CD4-positive, alpha-beta T cell treated with Interleukin-10 for 1 hour (primary cell): ENCODE measurements around the gene MZF1.
"Not testable (repeated sequence)": the region's sequence is repeated elsewhere in the genome, so short reads cannot be mapped to it uniquely, and the experiment has no call there.

Experiments
- DNase-seq: peaks from one replicate; pipeline ENCODE4 v3.0.0-alpha.2; 2020

The MZF1 gene

DNA sequence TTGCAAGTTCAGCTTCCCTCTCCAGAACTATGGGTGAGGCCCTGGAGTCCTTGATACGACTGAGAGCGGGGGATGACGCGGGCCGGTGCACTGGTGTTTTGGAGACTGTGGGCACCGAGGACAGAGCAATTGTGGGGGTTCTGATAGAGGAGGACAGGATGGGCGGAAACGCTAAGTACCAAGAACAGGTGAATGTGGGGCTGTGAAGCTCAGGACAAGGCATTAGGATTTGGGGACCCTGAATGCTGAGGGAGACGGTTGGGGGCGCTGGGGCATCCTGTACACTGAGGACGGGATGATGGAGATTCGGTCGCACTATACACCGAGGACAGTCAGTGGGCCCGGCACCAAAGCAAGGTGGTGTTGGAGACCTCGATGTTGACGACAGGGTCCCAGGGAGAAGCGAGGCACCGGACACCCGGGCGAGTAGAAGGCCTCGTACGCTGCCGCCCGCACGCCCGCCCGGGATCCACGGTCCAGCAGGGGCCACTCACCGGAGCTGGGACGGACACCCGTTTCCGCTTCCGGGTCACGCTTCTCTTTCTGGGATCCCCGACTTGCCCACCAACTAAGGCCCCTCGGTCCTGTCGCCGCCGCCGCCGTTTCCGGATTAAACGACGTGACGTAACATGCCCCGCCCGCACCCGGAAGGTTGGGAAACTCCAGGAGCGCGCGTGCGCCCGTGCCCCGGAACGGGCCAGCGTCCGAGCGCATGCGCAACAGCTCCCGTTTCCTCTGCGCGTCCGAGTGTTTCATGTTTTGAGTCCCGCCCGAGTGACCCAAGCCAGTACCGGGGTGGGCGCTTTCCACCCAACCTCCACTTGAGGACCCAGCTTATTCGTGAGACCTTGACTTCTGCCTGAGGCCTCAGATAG is 18.4 kb downstream of the MZF1 start, which contains the start of gene CHMP2A:
TSS of gene CHMP2A (minus strand) at position 612 of the 875 bp plus-strand sequence. CDS start 893 bp downstream, outside the sequence.
- peak; percentile 99 for DNase-seq

DNA sequence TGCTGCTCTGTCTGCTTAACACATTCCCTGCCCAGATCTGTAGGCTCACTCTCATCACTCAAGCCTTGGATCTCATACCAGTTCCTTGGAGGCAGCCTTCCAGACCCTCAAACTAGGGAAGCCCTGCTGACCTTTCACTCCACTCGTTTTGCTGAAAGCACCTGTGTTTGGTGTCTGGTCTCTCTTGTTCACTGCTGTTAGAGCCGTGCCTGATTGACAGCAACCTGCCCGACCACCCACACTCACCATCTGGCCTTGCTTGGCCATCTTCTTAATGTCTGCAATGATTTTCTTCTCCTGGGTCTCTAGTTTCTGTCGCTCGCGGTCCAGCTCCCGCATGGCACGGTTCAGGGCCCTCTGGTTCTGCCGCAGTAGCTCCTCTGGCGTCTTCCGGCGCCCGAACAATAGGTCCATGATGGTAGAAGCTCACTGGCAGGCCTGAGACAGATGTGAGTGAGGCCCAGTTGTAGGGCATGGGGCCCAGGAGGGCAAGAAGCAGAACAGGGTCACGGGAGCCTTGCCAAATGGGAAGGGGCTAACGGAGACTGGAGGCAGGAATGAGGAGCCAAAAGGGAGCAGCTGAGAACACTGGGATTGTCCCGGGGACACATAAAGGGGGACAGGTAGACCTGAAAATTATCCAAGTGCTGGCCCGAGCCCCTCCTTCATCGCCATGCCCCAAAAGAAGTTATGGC is 19.2 kb downstream of the MZF1 start:
- no peak for DNase-seq

DNA sequence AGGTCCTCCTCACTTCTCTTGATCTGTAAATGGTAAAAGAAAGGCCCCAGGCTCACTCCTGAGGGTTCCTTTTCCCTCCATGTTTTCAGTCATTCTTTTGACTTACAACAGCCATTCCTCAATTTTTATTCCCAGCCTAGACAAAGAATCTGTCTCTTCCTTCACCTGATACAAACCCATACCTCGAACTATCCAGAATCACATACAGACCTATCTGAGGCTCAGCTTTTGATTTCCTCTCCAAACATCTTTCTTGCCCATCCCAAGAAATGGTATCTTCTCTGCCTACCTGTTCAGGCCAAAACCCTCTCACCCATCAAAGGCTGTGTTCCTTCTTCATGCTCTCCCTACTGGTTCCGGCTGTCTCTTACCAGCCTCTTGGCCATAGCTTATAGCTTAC is 20.5 kb downstream of the MZF1 start:
- no peak for DNase-seq

DNA sequence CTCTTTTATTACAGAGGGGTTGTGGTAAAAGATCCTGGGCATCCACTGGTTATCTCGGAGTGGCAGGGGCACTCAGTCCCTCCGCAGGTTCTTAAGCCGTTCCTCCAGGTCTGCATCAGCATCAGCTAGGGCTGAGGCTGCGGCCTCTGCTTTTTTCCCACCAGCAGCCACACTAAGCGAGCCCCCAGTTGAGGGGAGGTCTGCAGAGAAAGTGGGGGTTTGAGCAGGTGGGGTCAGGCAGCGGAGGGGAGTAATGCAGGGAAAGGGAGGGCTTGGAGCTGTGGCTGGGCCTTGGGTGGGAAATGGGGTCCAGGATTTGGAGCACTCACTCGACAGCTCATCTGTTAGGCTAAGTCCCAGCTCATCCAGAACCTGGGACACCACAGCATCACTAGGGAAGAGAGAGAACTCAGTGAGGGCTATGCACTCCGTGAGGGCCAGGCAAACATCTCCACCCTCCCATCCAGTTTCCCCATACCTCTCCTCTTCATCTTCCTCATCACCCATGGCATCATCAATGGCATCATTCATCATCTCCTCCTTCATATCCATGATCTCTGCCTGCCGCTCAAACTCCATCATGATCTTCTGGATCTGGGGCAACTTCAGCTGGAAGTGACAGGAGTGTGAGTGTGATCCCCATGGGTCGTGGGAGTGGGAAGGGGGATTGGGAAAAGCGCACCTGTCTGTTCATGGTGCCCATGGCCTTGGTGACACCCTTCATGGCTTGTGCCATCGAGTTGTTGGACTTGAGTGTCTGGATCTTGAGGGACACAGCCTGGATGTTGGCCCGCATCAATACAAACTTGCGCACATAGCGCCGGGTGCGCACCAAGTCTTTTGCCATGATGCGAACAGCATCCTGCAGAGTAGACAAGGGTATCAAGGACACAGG is 21.3 kb downstream of the MZF1 start:
- no peak for DNase-seq

DNA sequence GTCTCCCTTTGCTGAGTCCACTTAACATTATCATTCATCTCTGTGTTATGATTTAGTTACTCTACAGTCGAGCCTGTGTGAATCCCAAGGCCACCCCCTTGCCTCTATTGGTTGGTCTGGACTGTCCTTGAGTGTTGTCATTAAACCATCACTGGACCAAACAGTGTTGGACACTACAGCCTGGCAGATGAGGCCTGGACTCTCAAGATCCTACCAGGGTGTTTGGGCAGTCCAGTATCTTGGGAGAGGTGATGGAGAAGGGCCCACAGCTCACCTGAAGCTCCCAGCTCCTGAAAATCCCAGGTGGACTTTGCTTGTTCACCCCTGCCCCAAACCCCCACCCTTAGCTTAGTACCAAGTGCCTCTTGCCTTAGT is 22.0 kb downstream of the MZF1 start:
- no peak for DNase-seq

DNA sequence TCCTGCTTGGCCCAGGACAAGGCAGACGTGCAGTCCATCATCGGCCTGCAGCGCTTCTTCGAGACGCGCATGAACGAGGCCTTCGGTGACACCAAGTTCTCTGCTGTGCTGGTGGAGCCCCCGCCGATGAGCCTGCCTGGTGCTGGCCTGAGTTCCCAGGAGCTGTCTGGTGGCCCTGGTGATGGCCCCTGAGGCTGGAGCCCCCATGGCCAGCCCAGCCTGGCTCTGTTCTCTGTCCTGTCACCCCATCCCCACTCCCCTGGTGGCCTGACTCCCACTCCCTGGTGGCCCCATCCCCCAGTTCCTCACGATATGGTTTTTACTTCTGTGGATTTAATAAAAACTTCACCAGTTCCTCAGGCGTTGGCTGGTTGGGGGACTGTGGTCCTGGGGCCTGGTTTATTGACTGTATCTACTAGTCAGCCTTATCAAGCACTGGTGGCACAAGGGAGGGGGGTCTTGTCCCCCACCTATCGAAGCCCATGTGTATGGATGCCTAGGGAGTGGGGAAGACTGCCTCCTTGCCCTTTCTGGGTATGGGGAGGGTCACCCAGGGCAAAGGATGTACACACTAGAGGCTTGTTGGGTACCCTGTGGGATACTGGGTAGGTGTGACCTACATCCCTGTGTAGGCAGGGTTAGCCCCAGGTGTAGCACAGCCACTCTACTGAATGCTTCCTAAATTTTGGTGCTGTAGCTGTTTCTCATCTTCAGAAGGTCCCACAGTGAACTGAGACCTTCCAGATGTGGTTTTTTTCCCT is 22.6 kb downstream of the MZF1 start:
- no peak for DNase-seq

DNA sequence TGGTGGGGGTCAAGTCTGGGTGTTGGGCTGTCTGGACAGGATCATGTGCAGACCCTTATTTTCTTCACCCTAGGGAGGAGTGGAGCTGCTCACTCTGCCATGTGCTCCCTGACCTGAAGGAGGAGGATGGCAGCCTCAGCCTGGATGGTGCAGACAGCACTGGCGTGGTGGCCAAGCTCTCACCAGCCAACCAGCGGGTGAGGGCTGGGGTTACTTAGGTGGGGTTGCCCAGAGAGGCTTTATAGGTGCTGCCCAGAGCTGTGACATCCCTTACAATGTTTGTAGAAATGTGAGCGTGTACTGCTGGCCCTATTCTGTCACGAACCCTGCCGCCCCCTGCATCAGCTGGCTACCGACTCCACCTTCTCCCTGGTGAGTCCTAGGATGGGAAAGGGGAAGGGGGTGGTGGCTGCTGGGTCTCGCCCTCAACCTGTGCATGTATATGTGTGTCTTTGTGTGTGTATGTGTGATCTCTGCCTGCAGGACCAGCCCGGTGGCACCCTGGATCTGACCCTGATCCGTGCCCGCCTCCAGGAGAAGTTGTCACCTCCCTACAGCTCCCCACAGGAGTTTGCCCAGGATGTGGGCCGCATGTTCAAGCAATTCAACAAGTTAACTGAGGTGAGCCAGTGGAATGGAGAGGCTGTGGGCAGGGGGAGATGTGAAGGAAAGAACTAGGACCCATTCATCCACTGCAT is 23.3 kb downstream of the MZF1 start:
- no peak for DNase-seq

DNA sequence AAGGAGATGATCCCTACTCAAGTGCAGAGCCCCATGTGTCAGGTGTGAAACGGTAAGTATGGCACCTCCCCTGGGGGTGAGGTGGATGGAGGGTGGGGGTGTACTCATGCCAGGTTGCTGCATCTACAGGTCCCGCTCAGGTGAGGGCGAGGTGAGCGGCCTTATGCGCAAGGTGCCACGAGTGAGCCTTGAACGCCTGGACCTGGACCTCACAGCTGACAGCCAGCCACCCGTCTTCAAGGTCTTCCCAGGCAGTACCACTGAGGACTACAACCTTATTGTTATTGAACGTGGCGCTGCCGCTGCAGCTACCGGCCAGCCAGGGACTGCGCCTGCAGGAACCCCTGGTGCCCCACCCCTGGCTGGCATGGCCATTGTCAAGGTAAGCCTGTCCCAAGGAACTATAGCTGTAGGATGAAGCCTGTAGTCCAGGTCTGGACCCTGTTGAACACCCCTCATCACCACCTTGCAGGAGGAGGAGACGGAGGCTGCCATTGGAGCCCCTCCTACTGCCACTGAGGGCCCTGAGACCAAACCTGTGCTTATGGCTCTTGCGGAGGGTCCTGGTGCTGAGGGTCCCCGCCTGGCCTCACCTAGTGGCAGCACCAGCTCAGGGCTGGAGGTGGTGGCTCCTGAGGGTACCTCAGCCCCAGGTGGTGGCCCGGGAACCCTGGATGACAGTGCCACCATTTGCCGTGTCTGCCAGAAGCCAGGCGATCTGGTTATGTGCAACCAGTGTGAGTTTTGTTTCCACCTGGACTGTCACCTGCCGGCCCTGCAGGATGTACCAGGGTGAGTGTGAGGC is 24.1 kb downstream of the MZF1 start:
- DNase-seq: no peak

DNA sequence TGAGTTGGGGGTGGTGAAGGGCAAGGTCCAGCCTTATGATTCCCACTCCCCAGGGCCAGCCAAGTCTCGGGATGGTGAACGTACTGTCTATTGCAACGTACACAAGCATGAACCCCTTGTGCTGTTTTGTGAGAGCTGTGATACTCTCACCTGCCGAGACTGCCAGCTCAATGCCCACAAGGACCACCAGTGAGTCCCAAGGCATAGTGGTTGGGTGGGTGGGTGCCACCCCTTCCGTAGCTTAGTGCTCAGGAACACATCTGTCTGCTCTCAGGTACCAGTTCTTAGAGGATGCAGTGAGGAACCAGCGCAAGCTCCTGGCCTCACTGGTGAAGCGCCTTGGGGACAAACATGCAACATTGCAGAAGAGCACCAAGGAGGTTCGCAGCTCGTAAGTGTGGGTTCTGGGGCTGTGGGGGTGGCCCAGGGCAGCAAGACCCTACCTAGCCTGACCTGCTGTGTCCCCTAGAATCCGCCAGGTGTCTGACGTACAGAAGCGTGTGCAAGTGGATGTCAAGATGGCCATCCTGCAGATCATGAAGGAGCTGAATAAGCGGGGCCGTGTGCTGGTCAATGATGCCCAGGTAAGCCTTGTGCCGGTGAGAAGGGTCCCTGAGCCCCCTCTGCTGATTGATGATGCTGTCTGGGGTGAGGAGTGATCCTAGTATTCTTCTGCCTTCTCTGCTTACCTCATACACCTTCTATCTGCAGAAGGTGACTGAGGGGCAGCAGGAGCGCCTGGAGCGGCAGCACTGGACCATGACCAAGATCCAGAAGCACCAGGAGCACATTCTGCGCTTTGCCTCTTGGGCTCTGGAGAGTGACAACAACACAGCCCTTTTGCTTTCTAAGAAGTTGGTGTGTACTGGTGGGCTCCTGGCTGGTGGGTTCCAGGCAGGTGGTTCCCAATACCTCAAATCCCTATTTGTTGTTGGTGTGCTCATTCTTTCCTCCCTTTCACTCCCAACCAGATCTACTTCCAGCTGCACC is 25.5 kb downstream of the MZF1 start:
- no peak for DNase-seq

DNA sequence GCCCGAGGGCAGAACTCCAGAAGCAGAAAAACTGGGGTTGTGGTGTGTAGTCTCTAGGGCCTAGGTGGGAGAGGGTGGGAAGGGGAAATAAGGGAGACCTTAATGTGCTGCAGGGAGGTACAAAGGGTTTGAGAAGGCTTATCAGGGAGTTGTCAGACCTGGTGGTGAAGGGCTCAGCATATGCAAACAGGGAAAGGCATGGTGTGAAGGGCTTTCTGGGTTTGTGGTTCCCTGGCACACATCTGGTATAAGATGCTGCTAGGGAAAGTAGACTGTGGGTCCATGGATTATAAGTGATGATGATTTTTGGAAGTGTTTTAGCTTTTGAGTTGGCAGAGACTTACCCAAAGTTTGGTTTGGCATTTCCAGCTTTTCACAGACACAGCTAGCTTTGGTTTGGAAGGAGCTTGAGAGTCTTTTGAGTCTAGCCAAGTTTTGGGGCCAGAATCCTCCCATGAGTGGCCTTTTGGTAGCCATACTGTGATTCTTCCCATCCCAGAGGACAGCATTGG is 27.1 kb downstream of the MZF1 start:
- DNase-seq: no peak

DNA sequence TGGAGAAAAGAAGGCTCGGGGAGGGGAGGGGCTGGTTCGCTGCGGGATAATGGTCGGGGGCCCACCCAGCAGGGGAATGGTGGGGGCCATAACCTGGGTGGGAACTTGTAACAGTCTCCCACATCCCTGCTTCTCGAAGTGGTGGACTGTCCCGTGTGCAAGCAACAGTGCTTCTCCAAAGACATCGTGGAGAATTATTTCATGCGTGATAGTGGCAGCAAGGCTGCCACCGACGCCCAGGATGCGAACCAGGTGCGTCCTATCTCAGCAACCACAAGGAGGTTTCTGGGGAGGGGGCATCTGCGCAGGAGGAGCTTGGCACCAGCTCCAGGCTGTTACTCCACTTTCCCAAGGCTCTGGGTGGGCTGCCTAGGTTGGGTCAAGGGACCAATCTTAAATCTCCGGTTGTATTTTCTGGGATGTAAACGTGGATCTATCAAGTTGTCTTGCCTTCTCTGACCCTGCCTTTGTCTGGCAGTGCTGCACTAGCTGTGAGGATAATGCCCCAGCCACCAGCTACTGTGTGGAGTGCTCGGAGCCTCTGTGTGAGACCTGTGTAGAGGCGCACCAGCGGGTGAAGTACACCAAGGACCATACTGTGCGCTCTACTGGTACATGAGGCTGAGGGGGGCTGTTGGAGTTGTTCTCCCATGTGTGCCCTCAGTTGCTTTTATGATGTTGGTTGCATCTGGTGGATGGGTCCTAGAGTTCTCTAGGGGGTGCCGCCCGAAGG is 27.7 kb downstream of the MZF1 start:
- no peak for DNase-seq

DNA sequence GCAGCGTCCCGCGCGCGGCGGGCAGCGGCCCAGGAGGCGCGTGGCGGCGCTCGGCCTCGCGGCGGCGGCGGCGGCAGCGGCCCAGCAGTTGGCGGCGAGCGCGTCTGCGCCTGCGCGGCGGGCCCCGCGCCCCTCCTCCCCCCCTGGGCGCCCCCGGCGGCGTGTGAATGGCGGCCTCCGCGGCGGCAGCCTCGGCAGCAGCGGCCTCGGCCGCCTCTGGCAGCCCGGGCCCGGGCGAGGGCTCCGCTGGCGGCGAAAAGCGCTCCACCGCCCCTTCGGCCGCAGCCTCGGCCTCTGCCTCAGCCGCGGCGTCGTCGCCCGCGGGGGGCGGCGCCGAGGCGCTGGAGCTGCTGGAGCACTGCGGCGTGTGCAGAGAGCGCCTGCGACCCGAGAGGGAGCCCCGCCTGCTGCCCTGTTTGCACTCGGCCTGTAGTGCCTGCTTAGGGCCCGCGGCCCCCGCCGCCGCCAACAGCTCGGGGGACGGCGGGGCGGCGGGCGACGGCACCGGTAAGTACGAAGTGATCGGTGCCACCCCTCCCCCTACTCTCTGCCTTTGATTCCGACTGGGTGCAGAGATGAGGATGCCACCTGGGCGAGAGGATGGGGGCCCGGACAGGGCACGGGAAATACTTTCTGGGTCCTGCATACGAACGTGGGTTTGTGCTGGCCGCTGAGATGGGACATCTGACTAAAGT is 28.4 kb downstream of the MZF1 start:
- DNase-seq: peak; percentile 83

DNA sequence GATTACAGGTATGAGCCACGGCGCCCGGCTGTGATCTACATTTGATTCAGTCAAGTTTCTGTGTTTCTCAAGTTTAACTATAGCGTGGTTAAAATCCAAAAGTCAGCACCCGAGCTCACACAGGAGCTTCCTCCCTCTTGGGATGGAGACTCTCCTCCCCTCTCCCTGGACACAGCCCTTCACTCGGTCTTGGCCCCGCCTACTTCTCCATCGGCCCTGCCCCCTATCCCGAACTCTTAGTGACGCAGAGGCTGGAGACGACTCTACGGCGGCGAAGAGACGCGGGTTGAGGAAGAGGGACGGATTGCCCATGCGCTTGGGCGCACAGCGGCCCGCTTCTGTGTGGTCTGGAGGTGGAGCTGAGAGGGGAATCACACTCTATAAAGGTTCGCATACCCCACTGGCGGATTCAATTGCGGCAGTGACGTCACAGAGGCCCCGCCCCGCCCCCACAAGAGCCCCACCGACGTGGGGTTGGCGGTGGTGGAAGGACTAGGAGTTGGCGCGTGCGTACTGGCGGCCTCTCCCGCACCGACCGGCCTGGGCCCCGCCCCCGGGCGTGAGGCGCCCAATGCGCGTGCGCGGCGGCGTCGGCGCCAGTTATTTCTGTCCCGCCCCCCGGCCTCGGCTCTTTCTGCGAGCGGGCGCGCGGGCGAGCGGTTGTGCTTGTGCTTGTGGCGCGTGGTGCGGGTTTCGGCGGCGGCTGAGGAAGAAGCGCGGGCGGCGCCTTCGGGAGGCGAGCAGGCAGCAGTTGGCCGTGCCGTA is 29.1 kb downstream of the MZF1 start, which contains the start of gene TRIM28:
TSS of gene TRIM28 (plus strand) at position 239 of the 765 bp plus-strand sequence. CDS start 694 bp downstream, outside the sequence.
- peak; percentile 100 for DNase-seq

DNA sequence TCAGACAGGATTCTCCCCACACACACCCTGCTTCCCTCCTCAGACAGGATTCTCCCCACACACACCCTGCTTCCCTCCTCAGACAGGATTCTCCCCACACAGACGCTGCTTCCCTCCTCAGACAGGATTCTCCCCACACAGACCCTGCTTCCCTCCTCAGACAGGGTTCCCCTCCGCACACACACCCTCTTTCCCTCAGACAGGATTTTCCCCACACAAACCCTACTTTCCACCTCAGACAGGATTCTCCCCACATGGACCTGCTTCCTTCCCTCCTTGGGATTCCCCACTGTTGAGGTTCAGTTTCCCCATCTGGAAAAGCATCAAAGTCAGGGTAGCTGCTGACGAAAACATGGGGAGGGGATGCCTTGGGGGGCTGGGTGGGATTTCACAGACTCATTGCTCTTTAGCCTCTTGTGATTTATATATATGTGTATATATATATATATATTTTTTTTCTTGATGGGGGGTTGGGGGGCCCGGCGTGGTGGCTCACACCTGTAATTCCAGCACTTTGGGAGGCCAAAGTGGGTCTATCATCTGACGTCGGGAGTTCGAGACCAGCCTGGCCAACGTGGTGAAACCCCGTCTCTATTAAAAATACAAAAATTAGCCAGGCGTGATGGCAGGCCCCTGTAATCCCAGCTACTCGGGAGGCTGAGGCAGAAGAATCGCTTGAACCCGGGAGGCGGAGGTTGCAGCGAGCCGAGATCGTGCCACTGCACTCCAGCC is 30.3 kb downstream of the MZF1 start:
- DNase-seq: not testable (repeated sequence)

DNA sequence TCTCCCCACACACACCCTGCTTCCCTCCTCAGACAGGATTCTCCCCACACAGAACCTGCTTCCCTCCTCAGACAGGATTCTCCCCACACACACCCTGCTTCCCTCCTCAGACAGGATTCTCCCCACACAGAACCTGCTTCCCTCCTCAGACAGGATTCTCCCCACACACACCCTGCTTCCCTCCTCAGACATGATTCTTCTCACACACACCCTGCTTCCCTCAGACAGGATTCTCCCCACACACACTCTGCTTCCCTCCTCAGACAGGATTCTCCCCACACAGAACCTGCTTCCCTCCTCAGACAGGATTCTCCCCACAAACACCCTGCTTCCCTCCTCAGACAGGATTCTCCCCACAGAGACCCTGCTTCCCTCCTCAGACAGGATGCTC is 34.0 kb downstream of the MZF1 start:
- not testable (repeated sequence) for DNase-seq
